Measurements from ENCODE around the gene IFT88.

The IFT88 gene

GRCh38 chr13:20566898-20567874 lies at the start of gene IFT88:
TSS of gene IFT88 (plus strand) at chr13:20567157. CDS start at chr13:20574386, 7,229 bp downstream.
- DNase-seq, result peak; percentile 84

- DNase-seq, result no peak
Measured at GRCh38 chr13:20518660-20519100, 48.3 kb upstream of the IFT88 start.

GRCh38 chr13:20519875-20520274 lies 47.1 kb upstream of the IFT88 start:
- peak; percentile 36 for DNase-seq

- DNase-seq, result no peak
Measured at GRCh38 chr13:20521364-20522115, 45.4 kb upstream of the IFT88 start.

- DNase-seq, result no peak
Measured at GRCh38 chr13:20525144-20525600, 41.8 kb upstream of the IFT88 start.

GRCh38 chr13:20525601-20526544 lies 41.1 kb upstream of the IFT88 start, which contains the start of gene CRYL1:
TSS of gene CRYL1 (minus strand) at chr13:20525857. CDS start at chr13:20525794, 63 bp downstream.
- DNase-seq, result peak; percentile 41

GRCh38 chr13:20526664-20527063 lies 40.3 kb upstream of the IFT88 start:
- DNase-seq, result peak; percentile 4

GRCh38 chr13:20528452-20528851 lies 38.5 kb upstream of the IFT88 start:
- DNase-seq, result no peak

- no peak for DNase-seq
Measured at GRCh38 chr13:20534038-20534608, 32.8 kb upstream of the IFT88 start.

GRCh38 chr13:20536992-20537391 lies 30.0 kb upstream of the IFT88 start:
- DNase-seq, result no peak

- no peak for DNase-seq
Measured at GRCh38 chr13:20544201-20544923, 22.6 kb upstream of the IFT88 start.

GRCh38 chr13:20546556-20546955 lies 20.4 kb upstream of the IFT88 start:
- DNase-seq, result no peak

GRCh38 chr13:20547479-20547908 lies 19.5 kb upstream of the IFT88 start:
- no peak for DNase-seq

- DNase-seq, result peak; percentile 18
Measured at GRCh38 chr13:20550799-20551198, 16.2 kb upstream of the IFT88 start.

GRCh38 chr13:20553311-20553710 lies 13.6 kb upstream of the IFT88 start:
- no peak for DNase-seq

GRCh38 chr13:20558982-20559381 lies 8.0 kb upstream of the IFT88 start:
- no peak for DNase-seq

GRCh38 chr13:20559659-20560356 lies 7.1 kb upstream of the IFT88 start:
- DNase-seq, result no peak

- no peak for DNase-seq
Measured at GRCh38 chr13:20561741-20562140, 5.2 kb upstream of the IFT88 start.

GRCh38 chr13:20565115-20565736 lies 1.7 kb upstream of the IFT88 start:
- no peak for DNase-seq

- no peak for DNase-seq
Measured at GRCh38 chr13:20566468-20566897, 474 bp upstream of the IFT88 start.

Measured in fibroblast of upper back skin (primary cell).